ENCODE data around the gene MUC20.

GRCh38 chr3:195777975-195778374 is 57.2 kb downstream of the MUC20 start:
- TF ChIP-seq, protein P1, sequence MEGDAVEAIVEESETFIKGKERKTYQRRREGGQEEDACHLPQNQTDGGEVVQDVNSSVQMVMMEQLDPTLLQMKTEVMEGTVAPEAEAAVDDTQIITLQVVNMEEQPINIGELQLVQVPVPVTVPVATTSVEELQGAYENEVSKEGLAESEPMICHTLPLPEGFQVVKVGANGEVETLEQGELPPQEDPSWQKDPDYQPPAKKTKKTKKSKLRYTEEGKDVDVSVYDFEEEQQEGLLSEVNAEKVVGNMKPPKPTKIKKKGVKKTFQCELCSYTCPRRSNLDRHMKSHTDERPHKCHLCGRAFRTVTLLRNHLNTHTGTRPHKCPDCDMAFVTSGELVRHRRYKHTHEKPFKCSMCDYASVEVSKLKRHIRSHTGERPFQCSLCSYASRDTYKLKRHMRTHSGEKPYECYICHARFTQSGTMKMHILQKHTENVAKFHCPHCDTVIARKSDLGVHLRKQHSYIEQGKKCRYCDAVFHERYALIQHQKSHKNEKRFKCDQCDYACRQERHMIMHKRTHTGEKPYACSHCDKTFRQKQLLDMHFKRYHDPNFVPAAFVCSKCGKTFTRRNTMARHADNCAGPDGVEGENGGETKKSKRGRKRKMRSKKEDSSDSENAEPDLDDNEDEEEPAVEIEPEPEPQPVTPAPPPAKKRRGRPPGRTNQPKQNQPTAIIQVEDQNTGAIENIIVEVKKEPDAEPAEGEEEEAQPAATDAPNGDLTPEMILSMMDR (IDR thresholded peaks at IDR 0.05), result no peak
- no peak for TF ChIP-seq POLR2A (IDR thresholded peaks at IDR 0.05)

Measured in ovary (tissue), 3 donors.